GM12892 (cell line): ENCODE data around the gene MRPS6.

Experiments used
- POLR2A ChIP-seq: IDR thresholded peaks from 2 replicates; pipeline ENCODE4 v1.6.1; 2011; ENCODE audit warnings: low read depth, low read length, control low read depth
- TAF1 ChIP-seq: IDR thresholded peaks from 2 replicates; pipeline ENCODE4 v1.6.1; 2011; ENCODE audit warnings: low read depth, mild to moderate bottlenecking, control low read depth, low read length, borderline replicate concordance

DNA sequence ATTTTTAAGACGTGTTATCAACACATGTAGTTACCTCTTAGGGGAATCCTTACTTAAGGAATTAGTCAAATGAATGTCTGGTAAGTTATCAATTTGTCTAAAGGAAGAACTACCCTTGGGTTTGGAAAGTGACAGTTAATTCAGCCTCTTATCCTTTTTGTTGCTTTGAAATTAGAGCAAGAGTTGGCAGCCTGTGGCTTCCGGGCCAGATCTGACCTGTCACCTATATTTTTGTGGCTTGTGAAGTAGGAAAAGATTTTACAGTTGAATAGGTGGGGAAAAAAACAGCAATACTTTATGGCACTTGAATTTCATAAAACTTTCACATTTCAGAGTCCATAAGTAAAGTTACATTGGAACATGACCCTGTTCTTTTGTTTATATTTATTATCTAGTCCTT, 5.5 kb downstream of the MRPS6 start:
- TF ChIP-seq POLR2A: no peak
- TF ChIP-seq TAF1: no peak
